Stimulated activated CD4-positive, alpha-beta T cell treated with anti-CD3 and anti-CD28 coated beads, Interleukin-2, amount 100 ng/mL, for 4 hours (primary cell): ENCODE data around the gene RBM10.

Source experiments
- DNase-seq: peaks from one replicate; pipeline ENCODE4 v3.0.0-alpha.2; 2020; ENCODE audit warnings: low read depth

The RBM10 gene

GRCh38 chrX:47148946-47149345 is 3.9 kb downstream of the RBM10 start:
- no peak for DNase-seq

GRCh38 chrX:47151435-47151834 is 6.4 kb downstream of the RBM10 start:
- DNase-seq = no peak

DNA sequence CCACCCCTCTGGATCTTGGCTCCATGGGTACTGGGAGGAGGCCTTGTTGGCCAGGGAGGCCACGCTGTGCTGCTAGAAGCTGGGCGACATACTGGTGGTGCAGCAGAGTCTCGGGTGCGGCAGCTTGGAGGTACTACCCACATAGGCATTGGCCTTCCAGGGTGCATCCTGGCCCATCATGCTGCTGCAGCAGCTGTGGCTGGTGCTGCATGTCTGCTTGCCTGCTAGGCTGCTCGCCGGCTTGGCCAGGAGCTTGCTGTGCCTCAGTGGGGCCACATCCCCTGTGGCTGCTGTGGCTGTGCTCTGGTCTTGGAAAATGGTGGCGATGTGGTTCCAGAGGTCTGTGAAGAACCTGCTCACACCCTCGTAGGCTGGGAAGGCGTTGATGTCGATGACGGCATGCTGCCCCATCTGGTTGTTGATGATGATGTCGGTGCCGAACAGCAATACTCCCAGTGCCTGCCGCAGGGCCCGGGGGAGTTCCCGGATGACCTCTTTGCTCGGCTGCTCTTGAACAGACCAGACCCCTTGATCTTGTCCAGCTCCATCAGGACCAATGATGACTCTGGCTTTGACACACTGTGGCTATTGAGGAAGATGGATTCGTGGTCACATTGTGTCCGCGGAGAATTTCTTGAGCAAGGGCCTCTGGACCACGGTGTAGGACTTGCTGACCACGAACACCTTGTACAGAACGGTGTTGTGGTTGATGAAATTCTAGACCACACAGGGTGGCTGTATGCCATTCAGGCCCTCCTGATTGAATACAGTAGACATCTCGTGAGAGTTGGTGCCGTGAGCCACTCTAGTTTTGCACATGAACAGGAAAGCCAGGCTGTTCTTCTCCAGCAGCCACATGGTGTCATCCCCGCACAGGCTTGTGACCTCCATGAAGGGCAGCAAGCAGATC is 11.8 kb downstream of the RBM10 start:
- DNase-seq = no peak

DNA sequence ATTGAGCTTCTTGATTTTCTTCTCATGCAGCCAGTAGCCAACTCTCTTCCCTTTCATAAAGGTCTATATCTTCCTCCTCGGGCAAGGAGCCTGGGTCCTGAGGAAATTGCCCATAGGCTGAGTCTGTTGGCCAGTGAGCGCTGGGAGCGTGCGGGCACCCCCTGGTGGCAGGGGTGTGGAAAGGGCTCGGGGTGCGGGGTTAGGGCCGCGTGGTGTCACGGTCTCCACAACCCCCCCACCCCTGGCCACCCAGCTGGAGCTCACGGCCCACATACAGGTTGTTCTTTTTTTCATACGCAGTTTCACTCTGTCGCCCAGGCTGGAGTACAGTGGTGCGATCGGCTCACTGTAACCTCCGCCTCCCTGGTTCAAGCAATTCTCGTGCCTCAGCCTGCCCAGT is 13.1 kb downstream of the RBM10 start:
- DNase-seq = no peak

DNA sequence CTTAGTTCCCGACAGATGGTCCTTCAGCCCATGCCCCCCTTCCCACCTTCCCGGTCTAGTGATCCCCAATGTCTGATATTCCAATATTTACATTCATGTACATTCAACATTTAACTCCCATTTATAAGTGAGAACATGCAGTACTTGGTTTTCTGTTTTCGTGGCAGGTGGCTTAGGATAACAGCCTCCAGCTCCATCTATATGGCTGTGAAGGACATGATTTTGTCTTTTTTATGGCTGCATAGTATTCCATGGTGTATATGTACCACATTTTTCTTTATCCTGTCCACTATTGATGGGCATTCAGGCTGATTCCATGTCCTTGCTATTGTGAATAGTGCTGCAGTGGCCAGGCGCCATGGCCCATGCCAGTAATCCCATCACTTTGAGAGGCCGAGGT is 13.8 kb downstream of the RBM10 start:
- no peak for DNase-seq

DNA sequence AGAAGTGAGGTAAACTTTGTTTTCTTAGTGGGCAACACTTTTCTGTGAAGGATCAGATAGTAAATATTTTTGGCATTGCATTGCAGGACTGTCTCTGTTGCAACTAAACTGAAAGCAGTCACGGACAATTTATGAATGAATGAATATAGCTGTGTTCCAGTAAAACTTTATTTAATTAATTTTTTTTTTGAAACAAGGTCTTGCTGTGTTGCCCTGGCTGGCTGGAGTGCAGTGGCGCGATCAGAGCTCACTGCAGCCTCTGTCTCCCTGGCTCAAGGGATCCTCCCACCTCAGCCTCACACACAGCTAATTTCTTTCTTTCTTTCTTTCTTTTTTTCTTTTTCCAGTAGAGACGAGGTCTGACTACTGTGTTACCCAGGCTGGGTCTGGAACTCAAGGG is 15.8 kb downstream of the RBM10 start:
- no peak for DNase-seq

DNA sequence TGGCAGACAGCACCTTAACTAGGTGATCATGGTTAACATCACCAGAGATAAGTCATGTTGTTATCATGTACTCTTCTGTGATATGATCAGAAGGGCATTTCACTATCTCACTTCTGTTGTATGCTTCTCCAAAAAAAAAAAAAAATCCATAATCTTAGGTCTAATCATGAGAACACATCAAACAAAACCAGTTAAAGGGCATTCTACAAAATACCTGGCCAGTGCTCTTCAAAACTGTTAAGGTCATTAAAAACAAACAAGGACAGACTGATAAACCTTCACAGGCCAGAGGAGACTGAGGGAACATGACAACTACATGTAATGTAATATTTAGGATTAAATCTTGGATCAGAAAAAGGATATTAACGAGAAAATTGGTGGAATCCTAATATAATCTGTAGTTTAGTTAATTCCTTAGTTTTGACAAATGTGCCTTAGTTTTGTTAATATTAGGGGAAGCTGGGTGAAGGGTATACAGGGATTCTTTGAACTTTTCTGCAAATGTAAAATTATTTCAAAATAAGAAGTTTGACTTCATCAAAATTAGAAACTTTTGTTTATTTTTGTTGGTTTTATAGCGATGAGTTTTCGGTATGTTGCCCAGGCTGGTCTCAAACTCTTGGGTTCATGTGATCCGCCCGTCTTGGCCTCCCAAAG is 18.0 kb downstream of the RBM10 start:
- no peak for DNase-seq

- DNase-seq = no peak
Observed at GRCh38 chrX:47164420-47164819, 19.4 kb downstream of the RBM10 start.

DNA sequence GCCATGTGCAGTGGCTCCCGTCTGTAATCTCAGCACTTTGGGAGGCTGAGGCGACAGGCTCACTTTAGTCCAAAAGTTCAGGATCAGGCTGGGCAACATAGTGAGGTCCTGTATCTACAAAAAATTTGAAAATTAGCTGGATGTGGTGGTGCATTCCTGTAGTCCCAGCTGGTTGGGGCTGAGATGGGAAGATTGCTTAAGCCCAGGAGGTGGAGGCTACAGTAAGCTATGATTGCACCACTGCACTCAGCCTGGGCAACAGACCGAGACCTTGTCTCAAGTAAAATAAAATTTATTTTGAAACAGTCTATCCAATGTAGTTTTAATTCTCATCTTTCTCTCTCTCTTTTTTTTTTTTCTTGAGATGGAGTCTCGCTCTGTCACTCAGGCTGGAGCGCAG is 21.1 kb downstream of the RBM10 start:
- no peak for DNase-seq

DNA sequence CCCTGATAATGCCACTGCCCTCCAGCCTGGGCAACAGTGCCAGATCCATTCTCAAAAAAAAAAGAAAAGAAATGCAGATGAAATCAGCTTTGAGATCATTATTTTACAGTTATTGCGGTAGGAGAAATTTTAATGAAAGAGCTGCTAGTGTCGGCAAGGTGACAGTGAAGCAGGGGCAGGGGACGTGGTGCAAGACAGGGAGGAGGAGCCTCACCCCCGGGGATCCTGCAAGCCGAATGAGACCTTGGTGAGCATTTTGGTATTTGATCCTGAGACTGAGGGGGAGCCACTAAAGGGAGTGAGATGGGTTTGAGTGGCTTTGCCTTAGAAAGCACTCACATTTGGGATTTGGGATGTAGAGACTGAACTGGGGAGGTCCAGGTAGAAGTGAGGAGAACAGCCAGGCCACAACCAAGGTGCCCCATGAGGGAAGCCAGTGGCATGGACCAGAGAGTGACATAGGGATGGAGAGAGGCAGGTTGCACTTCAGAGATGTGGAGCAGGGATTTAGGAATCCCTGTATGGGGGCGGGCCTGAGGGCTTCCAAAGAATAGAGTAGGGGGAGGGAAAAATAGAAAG is 23.6 kb downstream of the RBM10 start:
- no peak for DNase-seq

DNA sequence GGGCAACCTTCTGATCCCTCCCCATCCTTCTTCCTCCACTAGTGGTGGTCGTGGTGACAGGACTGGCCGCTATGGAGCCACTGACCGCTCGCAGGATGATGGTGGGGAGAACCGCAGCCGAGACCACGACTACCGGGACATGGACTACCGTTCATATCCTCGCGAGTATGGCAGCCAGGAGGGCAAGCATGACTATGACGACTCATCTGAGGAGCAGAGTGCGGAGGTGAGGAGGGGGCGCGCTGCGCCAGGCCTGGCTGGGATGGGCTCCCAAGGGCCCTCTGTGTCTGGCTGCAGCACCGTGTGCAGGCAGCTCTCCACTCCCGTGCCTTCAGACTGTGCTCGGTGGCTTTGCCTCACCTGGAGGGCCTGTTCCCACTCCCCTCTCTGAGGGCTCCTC is 24.3 kb downstream of the RBM10 start:
- DNase-seq = no peak

- DNase-seq = no peak
Observed at GRCh38 chrX:47169726-47170515, 24.9 kb downstream of the RBM10 start.

GRCh38 chrX:47170861-47171692 is 26.1 kb downstream of the RBM10 start:
- DNase-seq = no peak

- no peak for DNase-seq
Observed at GRCh38 chrX:47171996-47172395, 27.0 kb downstream of the RBM10 start.

DNA sequence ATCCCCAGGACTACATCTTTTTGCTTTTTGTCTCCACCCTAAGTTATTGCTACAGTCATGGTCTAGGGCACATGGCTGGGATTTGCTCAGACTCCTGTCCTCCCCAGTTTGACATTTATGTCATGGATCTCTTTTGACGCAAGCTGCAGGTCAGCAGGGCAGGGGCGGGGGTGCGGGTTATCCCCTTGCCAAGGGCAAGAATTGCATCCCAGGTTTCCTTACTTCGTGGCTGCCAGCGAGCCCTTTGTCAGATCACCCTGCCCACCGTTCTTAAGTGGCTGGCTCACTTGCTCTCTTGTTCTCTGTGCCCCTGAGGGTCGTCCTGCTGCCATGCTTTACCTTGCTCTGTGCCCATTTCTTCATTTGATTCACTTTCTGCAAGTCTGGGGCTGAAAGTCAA is 27.5 kb downstream of the RBM10 start:
- DNase-seq = no peak

DNA sequence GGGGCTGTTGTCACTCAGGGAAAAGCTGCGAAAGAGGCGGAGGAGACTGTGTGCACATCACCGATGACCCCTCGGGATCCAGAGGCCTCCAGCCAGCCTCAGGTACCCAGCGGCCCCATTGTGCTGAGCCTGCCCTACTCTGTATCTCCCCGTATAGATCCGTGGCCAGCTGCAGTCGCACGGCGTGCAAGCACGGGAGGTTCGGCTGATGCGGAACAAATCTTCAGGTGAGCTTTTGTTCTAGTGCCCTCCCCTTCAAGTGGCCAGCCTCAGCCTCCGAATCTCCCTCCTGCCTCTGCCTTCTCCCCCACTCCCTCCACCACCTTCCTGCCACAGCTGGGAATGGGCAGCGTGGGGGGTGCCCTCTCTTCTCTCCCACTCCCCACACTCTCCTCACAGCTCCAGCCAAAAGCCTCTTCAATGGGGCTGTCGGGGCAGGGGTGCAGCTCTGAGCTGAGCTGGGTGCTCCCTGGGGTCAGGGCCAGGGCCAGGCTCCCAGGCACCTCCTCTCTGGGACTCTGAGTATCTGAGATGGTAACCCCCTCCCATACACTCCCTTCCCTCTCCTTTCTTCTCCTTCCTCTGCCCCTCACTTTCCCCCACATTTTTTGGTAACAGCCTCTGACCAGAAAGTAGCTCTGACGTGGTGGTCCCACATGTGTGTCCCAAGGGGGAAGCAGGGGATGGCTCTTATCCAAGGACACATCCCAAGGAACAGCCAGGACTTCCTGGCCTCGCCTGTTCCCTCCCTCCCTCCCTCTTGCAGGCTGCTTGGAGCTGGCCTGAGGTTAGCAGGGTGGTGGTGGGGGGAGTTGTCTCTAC is 28.2 kb downstream of the RBM10 start:
- no peak for DNase-seq

- no peak for DNase-seq
Observed at GRCh38 chrX:47174376-47174775, 29.4 kb downstream of the RBM10 start.

DNA sequence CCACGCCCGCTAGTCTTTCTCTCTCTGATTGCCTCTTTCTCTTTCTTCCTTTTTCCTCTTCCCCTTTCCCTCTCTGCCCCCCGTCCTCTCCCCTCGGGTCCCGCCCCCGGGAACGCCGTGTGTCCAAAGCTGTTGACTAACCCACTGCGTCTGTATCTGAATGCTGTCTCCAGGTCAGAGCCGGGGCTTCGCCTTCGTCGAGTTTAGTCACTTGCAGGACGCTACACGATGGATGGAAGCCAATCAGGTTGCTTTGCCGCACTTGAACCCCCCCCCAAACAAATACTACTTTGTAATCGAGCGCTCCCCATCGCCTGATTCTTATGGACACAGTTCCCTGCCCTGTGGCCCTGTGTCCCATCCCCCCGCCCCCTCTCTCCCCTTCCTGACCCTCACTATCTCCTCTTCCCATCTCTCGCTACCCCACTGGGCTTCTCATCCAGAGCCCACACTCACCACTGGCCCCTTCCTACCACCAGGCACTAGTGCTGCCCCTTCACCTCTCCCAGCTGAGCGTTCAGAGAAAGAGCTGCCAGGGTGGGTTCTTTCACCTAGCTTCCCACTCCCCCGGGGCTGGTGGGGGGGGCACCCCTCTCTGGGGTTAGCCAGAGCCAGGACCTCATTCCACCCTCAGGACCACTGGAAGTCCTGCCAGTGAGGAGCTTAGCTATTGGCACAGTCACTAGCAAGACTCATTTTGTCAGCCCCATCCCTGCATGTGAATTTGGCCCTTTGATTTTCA is 30.0 kb downstream of the RBM10 start:
- DNase-seq = no peak

DNA sequence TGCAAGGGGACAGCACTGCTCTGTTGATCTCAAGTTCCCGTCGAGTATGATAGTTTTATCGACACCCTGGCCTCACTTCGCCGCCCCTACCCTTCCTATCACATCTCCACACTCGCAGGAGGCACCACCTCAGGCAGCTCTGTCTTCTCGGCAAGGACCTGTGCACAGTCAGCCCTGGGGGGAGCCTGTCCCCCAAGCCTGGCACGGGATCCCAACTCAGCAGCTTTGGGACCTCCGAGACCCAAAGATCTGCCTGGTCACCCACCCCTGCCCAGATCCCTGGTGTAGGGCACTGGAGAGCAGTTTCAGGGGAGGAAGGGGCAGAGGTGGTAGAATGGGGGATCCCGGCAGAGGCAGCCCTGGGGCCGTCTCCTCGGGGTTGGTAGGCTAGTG is 30.6 kb downstream of the RBM10 start:
- no peak for DNase-seq
